Measurements from ENCODE around the gene ATAD3A. TPM values are rescaled to one million over a fixed set of nuclear protein-coding genes. Genes with fewer than 3 reads are reported as not detected.

The ATAD3A gene
- polyA plus RNA-seq, 1 of the 3 experiments (the other 2 are of a cell fraction) = 40.2 TPM

GRCh38 chr1:1535201-1536018 lies 23.4 kb downstream of the ATAD3A start:
- WGBS (ENCODE audit: low lambda C conversion rate) = 91% methylated on average over 10 of the region's 66 CpGs
- no peak overlapping the region for H3K9ac ChIP-seq
- CTCF ChIA-PET = no interaction called here
- peaks cover 12 to 14% of the 10 kb centered on the region in 2 experiments for H3K36me3 ChIP-seq (replicated peaks in 1 of 2; ENCODE audit: control insufficient read depth in 1 of 2, insufficient read depth in 2 of 2, low read length in 1 of 2)
- H3K79me2 ChIP-seq (ENCODE audit: insufficient read depth) = no peaks in the 10 kb centered on the region
- POLR2A ChIA-PET = interaction anchor here (0.5 to 0.6 kb wide), 2 partner anchors 462 to 465 kb away, joined by 3 read pairs; no protein-coding TSS in a partner anchor
- H3F3A ChIP-seq (replicated peaks; ENCODE audit: insufficient read depth) = no peaks in the 10 kb centered on the region
- TF ChIP-seq, protein P1, sequence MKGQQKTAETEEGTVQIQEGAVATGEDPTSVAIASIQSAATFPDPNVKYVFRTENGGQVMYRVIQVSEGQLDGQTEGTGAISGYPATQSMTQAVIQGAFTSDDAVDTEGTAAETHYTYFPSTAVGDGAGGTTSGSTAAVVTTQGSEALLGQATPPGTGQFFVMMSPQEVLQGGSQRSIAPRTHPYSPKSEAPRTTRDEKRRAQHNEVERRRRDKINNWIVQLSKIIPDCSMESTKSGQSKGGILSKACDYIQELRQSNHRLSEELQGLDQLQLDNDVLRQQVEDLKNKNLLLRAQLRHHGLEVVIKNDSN (IDR thresholded peaks at IDR 0.05; ENCODE audit: borderline replicate concordance, low read depth) = no peak
- no peak for TF ChIP-seq TEAD4 (IDR thresholded peaks at IDR 0.05; ENCODE audit: borderline replicate concordance, insufficient read depth)
- no peak for TF ChIP-seq MXI1 (IDR thresholded peaks at IDR 0.05; ENCODE audit: low read depth, low read length)
- TF ChIP-seq MEF2A (IDR thresholded peaks at IDR 0.05; ENCODE audit: borderline replicate concordance, low read depth) = no peak
- no peak for TF ChIP-seq CHD2 (IDR thresholded peaks at IDR 0.05; ENCODE audit: low read length, partially characterized antibody)
- no peak for TF ChIP-seq NFIC (IDR thresholded peaks at IDR 0.05; ENCODE audit: borderline replicate concordance)
- H3K9me2 ChIP-seq = no peaks in the 10 kb centered on the region
- H3K4me1 ChIP-seq (ENCODE audit: control insufficient read depth in 1 of 2, insufficient read depth in 2 of 2, low read depth in 1 of 2, low read length in 1 of 2) = peaks cover 0 to 12% of the 10 kb centered on the region in 2 experiments; a peak in 1 of 4 replicates
- no peak for DNase-seq
- no peaks in the 10 kb centered on the region for H4K20me1 ChIP-seq (ENCODE audit: insufficient read depth)
- H3K9me3 ChIP-seq = no peaks in the 10 kb centered on the region
- no peak overlapping the region for H3K4me3 ChIP-seq (ENCODE audit: low read depth in 2 of 2, low read length in 1 of 2)
- H3K27ac ChIP-seq (ENCODE audit: low read depth in 2 of 2, low read length in 1 of 2) = no peak overlapping the region
- H3K4me2 ChIP-seq = no peak overlapping the region
- H2AFZ ChIP-seq (ENCODE audit: low read depth) = no peak overlapping the region
- no peaks in the 10 kb centered on the region for H3K27me3 ChIP-seq (ENCODE audit: insufficient read depth)

DNA sequence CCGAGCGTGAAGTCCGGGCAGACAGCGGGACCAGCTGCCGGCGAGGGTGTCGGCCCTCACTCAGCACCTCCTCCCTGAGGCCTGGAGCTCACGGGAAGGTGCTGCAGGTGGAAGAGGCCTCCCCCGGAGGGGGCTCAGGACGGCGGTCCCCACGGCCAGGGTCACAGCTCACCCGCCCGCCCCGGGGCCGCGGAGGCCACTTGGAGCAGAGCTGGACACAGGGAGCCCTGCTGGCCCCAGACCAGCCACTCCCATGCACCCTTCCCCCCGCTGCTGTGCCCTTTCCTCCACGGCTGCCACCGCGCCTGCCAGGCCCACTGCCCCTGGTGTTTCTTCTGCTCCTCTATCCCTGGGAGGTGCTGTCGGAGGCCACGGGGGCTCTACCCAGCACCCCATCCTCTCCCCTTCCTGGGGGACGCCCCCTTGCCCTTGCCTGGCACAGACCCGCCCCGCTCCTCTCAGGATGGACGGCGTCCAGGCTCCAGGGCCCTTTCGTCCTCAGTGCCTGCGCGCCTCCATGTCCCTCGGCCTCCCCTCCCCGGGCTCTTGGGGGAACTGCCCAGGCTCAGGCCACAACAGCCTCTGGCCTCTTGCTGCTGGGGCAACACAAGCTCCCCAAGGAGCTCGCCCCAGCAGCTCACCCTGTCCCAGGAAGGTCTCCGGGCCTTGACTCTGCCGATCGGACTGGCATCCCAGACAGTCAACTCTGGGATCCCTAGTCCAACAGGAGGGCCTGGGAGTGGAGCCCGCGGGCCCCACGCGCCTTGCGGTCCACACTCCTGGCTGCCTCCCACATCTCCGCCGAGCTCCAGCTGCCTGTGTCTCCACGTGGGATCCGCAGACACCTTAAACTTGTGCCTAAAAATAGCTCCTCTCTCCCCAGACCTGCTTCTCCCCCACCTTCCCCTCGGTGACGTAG lies 24.3 kb downstream of the ATAD3A start:
- Histone ChIP-seq H3K4me1 (ENCODE audit: control insufficient read depth in 1 of 2, insufficient read depth in 2 of 2, low read depth in 1 of 2, low read length in 1 of 2) (peaks cover 0 to 14% of the 10 kb centered on the region in 2 experiments; a peak in 1 of 4 replicates), H3K9me2 (no peaks in the 10 kb centered on the region), H3K9ac (no peak overlapping the region), H3K9me3 (no peaks in the 10 kb centered on the region), H3F3A (replicated peaks; ENCODE audit: insufficient read depth) (no peaks in the 10 kb centered on the region), H4K20me1 (ENCODE audit: insufficient read depth) (no peaks in the 10 kb centered on the region), H3K4me2 (no peak overlapping the region), H2AFZ (ENCODE audit: low read depth) (no peak overlapping the region), H3K79me2 (ENCODE audit: insufficient read depth) (no peaks in the 10 kb centered on the region), H3K27ac (ENCODE audit: low read depth in 2 of 2, low read length in 1 of 2) (no peak overlapping the region), H3K4me3 (ENCODE audit: low read depth in 2 of 2, low read length in 1 of 2) (no peak overlapping the region), H3K27me3 (ENCODE audit: insufficient read depth) (no peaks in the 10 kb centered on the region), H3K36me3 (replicated peaks in 1 of 2; ENCODE audit: control insufficient read depth in 1 of 2, insufficient read depth in 2 of 2, low read length in 1 of 2) (peaks cover 8 to 19% of the 10 kb centered on the region in 2 experiments)
- CTCF ChIA-PET = no interaction called here
- POLR2A ChIA-PET = interaction anchor here (0.6 kb wide), 1 partner anchor 461 kb away, joined by 3 read pairs; no protein-coding TSS in a partner anchor
- TF ChIP-seq, protein P2, sequence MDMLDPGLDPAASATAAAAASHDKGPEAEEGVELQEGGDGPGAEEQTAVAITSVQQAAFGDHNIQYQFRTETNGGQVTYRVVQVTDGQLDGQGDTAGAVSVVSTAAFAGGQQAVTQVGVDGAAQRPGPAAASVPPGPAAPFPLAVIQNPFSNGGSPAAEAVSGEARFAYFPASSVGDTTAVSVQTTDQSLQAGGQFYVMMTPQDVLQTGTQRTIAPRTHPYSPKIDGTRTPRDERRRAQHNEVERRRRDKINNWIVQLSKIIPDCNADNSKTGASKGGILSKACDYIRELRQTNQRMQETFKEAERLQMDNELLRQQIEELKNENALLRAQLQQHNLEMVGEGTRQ (IDR thresholded peaks at IDR 0.05; ENCODE audit: borderline replicate concordance, low read depth, low read length) = no peak
- TF ChIP-seq CTCF (IDR thresholded peaks at IDR 0.05) = no peak
- no peak for DNase-seq
- WGBS (ENCODE audit: low lambda C conversion rate) = 89% methylated on average over 21 of the region's 48 CpGs
